Epithelial cell of esophagus (primary cell): Measurements from ENCODE around the gene FUT3.

Experiments used
- DNase-seq: peaks from one replicate; pipeline ENCODE4 v3.0.0; 2010; ENCODE audit warnings: low read depth
- H3K4me3 ChIP-seq: 2 replicates; pipeline ENCODE4 v1.5.1; 2011; ENCODE audit warnings: mild to moderate bottlenecking, low read length, control low read depth
- TF ChIP-seq, protein P1 (sequence below): IDR thresholded peaks from 2 replicates; pipeline ENCODE4 v1.5.1; 2011; ENCODE audit warnings: low read depth, mild to moderate bottlenecking, low read length, control low read depth, inconsistent platforms; ENCODE audit not compliant: insufficient read depth; ENCODE audit errors: missing control alignments

Gene FUT3

DNA sequence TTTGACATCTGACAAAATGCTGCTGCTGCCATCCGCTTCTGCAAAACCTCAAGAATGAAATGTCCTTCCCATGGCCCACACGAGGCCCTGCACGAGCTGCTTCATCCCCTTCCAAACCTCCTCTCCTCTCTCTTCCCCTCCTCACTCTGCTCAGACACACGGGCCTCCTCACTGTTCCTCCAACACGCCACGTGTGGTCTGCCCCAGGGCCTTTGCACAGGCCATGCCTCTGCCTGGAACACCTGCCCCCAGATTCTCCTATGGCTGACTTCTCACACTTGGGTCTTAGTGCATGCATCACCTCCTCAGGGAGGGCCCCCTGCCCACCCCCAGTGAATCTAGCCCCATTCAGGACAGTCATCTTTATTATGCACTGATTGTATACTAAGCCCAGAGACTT lies 30.5 kb downstream of the FUT3 start:
- H3K4me3 ChIP-seq: no peak overlapping the region
- TF ChIP-seq, protein P1, sequence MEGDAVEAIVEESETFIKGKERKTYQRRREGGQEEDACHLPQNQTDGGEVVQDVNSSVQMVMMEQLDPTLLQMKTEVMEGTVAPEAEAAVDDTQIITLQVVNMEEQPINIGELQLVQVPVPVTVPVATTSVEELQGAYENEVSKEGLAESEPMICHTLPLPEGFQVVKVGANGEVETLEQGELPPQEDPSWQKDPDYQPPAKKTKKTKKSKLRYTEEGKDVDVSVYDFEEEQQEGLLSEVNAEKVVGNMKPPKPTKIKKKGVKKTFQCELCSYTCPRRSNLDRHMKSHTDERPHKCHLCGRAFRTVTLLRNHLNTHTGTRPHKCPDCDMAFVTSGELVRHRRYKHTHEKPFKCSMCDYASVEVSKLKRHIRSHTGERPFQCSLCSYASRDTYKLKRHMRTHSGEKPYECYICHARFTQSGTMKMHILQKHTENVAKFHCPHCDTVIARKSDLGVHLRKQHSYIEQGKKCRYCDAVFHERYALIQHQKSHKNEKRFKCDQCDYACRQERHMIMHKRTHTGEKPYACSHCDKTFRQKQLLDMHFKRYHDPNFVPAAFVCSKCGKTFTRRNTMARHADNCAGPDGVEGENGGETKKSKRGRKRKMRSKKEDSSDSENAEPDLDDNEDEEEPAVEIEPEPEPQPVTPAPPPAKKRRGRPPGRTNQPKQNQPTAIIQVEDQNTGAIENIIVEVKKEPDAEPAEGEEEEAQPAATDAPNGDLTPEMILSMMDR: no peak
- no peak for DNase-seq

DNA sequence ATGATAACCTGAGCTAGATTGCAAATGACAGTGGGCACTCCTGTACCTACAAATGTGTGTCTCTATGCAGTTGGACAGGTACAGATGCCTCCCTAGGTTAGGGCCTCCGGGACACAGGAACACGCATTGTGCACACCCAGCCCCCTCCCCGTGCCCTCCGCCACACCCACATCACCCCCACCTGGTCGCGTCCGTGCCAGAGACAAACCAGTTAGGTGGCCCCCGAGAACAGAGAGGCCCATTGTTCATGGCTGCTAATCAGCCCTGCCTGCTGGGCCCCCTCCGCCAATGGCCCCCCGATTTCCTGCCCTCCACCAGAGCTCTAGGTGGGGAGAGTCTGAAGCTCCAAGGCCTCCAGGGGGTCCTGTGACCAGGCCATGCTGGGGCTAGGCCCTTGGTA lies 32.7 kb downstream of the FUT3 start:
- TF ChIP-seq, protein P1: no peak
- H3K4me3 ChIP-seq: no peak overlapping the region
- DNase-seq: no peak

DNA sequence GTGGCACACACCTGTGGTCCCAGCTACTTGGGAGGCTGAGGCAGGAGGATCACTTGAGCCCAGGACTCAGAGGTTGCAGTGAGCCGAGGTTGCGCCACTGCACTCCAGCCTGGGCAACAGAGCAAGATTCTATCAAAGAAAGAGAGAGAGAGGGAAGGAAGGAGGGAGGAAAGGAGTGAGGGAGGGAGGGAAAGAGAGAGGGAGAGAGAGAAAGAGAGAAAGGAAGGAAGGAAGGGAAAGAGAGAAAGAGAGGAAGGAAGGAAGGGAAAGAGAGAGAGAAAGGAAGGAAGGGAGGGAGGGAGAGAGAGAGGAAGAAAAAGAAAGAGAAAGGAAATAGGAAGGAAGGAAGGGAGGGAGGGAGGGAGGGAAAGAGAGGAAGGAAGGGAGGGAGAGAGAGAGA lies 34.0 kb downstream of the FUT3 start:
- TF ChIP-seq, protein P1: no peak
- no peak for DNase-seq
- no peak overlapping the region for H3K4me3 ChIP-seq

DNA sequence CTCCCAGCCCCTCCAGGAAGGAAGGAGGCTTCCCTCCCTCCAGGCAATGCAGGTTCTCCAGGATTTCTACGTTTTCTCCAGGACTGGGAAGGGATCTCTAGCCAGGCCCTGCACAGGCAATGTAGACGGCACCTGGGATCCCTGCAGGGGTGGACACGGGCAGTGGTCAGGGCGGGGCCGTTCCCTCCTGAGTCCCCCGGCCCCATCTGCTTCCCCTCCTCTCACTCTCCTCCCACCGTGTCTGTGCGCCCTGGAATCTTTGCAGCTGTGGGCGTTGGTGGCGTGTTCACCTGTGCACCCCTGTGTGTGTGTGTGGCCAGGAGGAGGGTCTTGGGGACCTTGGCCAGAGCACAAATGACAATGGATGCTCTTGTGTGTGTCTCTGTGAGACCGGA lies 36.4 kb downstream of the FUT3 start:
- H3K4me3 ChIP-seq: no peak overlapping the region
- TF ChIP-seq, protein P1: no peak
- no peak for DNase-seq

DNA sequence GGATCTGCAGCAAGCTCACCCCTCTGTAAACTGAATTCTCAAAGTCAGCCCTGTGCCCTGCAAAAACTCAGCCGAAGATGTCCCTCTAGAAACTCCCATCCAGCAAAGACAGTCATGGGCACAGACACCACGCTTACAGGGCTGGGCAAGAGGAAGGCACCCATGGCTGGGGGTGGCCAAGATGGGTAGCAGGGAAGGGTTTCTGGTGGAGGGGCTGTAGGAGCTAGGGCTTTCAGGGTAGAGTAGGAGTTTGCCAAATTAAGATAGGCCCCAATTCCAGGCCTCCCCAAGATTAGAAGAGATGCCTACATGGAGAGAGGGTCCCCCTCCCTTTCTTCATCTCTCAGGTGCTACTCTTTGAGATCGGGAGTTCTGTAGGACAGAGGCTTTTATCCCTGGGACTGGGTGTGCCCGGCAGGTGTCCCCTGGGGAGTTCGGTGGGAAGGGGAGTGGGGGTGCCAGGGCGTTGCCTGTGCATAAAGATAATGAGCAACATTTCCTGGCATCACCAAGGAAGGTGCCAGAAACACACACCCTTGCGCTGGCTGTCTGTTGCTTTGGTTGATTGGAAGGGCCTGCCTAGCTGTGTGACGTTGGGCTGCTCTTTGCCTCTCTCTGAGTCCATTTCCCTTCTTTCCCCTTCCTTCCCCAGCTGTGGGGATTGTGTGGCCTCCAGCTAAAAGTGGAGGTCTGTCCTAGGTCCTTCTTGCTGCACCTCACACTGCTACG lies 37.0 kb downstream of the FUT3 start:
- H3K4me3 ChIP-seq: no peak overlapping the region
- DNase-seq: no peak
- TF ChIP-seq, protein P1: no peak

DNA sequence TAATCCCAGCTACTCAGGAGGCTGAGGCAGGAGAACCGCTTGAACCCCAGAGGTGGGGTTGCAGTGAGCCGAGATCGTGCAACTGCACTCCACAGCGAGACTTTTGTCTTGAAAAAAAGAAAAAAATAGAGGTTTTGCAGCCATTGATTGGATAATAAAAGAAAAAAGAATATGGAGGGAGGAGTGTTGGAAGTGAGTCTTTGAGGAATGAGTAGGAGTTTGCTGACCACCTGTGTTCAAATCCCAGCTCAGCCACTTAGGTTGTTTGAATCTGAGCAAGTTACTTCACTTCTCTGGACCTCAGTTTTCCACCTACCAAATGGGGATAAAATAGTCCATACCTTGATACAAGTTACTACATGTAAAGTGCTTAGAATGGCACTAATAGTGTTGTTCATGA lies 40.1 kb downstream of the FUT3 start:
- TF ChIP-seq, protein P1: no peak
- no peak for DNase-seq
- no peak overlapping the region for H3K4me3 ChIP-seq

DNA sequence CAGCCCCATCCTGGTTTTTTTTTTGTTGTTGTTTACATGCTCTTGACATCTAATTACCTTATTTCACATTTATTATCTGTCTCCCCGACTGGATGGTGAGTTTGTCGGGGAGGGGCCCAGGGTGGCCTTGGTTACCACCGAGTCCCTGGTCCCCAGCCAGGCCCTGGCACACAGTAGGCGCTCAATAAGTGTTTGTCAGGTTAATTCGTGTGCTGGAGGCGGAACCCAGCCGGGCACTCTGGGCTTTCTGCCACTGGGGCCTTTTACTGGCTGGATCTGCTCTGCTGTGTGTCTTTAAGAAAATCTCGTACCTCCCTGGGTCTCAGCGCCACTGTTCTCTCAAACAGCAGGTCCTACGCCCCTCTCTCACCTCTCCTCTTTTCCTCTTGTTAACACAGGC lies 41.8 kb downstream of the FUT3 start:
- TF ChIP-seq, protein P1: no peak
- DNase-seq: no peak
- no peak overlapping the region for H3K4me3 ChIP-seq
